ENCODE results near the gene LHX6. TPM values are rescaled to one million over a fixed set of nuclear protein-coding genes. Genes with fewer than 3 reads are reported as not detected.
A peak's percentile ranks its signal among the peaks of the same experiment; 100 is the strongest.

LHX6 gene
- total RNA-seq, 2 experiments from 2014 or later = 0.07 to 0.22 TPM

DNA sequence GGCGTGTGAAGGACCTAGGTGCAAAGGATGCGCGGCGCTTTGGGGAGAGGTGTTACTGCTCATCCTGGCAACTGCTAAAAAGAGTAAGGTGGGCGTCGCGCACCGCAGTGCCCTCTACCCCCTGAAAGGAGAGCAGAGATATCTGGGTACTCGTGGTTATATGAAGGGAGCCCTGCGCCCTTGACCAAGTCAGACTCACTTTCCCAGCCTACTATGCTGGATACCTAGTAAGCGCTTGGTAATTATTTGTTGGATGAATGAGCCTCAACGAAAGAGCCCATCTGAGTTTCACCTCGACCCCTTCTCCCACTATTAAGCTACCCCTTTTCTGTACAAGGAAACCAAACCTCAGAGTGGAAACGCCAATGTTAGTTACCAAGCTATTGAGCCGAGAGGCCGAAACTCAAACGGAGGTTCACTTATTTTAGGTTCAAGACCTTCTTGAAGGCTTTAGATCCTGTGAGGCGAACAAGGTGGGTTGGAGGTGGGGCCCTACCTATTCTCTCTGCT lies 8.0 kb downstream of the LHX6 start:
- CTCF ChIA-PET = interaction anchor here (1.0 kb wide), 1 partner anchor 130 kb away, joined by 3 read pairs; no protein-coding TSS in a partner anchor
- H3K36me3 Mint-ChIP-seq (ENCODE audit: low read depth) = no peaks in the 10 kb centered on the region
- DNase-seq = no peak
- no peak for ATAC-seq
- no peak overlapping the region for H3K4me3 Mint-ChIP-seq
- POLR2A ChIA-PET = no interaction called here
- TF ChIP-seq, protein P1, sequence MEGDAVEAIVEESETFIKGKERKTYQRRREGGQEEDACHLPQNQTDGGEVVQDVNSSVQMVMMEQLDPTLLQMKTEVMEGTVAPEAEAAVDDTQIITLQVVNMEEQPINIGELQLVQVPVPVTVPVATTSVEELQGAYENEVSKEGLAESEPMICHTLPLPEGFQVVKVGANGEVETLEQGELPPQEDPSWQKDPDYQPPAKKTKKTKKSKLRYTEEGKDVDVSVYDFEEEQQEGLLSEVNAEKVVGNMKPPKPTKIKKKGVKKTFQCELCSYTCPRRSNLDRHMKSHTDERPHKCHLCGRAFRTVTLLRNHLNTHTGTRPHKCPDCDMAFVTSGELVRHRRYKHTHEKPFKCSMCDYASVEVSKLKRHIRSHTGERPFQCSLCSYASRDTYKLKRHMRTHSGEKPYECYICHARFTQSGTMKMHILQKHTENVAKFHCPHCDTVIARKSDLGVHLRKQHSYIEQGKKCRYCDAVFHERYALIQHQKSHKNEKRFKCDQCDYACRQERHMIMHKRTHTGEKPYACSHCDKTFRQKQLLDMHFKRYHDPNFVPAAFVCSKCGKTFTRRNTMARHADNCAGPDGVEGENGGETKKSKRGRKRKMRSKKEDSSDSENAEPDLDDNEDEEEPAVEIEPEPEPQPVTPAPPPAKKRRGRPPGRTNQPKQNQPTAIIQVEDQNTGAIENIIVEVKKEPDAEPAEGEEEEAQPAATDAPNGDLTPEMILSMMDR (IDR thresholded peaks at IDR 0.05) = no peak
- H3K9me3 Mint-ChIP-seq = no peaks in the 10 kb centered on the region
- H3K4me1 Mint-ChIP-seq (ENCODE audit: low read depth) = peaks cover 22% of the 10 kb centered on the region
- no peak overlapping the region for H3K27ac Mint-ChIP-seq
- peaks cover 74% of the 10 kb centered on the region for H3K27me3 Mint-ChIP-seq
- intact Hi-C loops (cut with micrococcal nuclease) = no loop called here

DNA sequence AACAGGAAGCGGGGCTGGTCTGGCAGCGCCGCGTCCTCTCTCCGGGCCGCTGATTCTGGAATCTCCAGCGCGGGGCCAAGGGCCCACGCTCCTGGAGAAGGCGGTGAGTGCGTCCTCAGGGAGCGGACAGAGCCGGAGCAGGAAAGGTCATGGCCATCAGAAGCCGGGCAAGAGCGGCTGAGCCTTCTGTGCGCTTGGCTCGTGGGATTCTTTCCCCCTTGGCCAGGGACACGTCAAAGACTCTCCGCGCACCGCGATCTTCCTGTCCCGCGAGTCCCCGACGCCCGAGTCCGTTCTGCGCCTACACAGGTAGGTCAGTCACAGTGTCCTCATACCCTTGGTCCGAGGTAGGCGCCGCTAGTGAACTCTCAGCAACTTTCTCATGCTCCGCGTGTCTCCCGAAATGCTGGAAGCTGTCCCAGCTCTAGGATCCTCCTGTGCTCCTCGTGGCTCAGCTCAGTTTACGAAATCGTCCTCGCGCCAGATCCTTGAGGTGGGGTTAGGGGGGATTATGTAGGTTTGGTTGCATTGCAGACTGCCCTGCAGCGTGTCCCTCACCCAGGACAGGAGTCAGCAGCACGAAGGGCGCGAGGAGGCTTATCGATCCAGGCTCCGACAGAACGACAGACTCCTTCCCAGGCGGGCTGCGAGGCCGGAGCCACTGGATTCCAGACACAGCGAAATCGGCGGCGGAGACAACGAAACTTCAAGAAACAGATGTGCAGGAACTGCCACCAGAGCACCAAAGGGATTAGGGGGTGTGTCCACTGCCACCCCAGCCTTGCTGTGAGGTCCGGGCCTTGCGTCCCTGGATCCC lies 8.7 kb downstream of the LHX6 start:
- no peaks in the 10 kb centered on the region for H3K36me3 Mint-ChIP-seq (ENCODE audit: low read depth)
- peak overlapping the region; percentile 56 for H3K4me3 Mint-ChIP-seq
- H3K27me3 Mint-ChIP-seq = peaks cover 79% of the 10 kb centered on the region
- peaks cover 22% of the 10 kb centered on the region for H3K4me1 Mint-ChIP-seq (ENCODE audit: low read depth)
- H3K27ac Mint-ChIP-seq = no peak overlapping the region
- CTCF ChIA-PET = interaction anchor here (1.0 kb wide), 1 partner anchor 131 kb away, joined by 3 read pairs; no protein-coding TSS in a partner anchor
- no peaks in the 10 kb centered on the region for H3K9me3 Mint-ChIP-seq
- TF ChIP-seq, protein P1 (IDR thresholded peaks at IDR 0.05) = no peak
- intact Hi-C loops (cut with micrococcal nuclease) = no loop called here
- DNase-seq (no peak), ATAC-seq (no peak)
- POLR2A ChIA-PET = no interaction called here

DNA sequence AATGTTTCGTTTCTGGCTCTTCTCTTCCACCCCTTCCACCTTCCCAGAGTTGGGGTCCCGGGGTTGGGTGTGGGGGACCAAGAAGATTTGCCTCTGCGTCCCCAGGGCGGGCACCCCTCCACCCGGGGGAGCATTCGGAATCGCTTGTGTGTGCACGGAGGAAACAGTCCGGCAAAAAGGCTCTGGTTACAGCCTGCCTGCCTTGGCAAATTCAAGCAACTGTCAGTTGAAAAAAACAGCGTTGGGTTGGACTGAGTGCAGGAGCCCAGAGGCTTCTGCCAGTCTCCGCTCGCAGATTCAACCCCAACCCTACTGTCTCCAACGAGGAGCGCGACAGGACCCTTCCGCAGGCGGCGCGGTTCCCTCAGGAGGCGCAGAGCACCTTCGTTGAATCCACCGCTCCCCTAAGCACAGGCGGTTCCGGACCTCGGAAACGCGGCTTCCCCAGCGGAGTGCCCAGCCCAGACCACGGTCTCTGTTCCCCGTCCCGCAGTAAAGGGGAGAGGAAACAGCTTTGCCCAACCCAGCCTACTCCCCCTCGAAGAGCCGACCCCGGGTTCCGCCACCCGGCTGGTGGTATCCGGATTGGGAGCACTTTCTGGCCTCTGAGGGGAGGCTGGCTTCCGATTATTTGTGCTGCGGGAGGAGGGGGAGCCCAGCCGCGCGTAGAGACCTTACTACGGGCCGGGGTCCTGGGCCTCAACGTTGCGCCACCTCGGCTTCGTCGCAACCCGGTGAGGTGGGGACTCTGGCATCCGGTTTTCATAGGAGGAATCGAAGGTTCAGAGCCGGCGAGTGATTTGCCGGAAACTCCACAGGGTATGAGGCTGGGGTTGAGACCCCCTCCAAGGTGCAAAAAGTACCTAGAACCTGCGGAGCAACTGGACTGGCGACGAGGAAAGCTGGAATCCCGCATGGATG lies 9.6 kb downstream of the LHX6 start:
- H3K9me3 Mint-ChIP-seq = no peaks in the 10 kb centered on the region
- peaks cover 79% of the 10 kb centered on the region for H3K27me3 Mint-ChIP-seq
- TF ChIP-seq, protein P1 (IDR thresholded peaks at IDR 0.05) = no peak
- DNase-seq (no peak), ATAC-seq (peak; percentile 15)
- no peak overlapping the region for H3K27ac Mint-ChIP-seq
- no peaks in the 10 kb centered on the region for H3K36me3 Mint-ChIP-seq (ENCODE audit: low read depth)
- intact Hi-C loops (cut with micrococcal nuclease) = no loop called here
- H3K4me3 Mint-ChIP-seq = peak overlapping the region; percentile 56
- ChIA-PET POLR2A (no interaction called here), CTCF (no interaction called here)
- peaks cover 24% of the 10 kb centered on the region for H3K4me1 Mint-ChIP-seq (ENCODE audit: low read depth)

DNA sequence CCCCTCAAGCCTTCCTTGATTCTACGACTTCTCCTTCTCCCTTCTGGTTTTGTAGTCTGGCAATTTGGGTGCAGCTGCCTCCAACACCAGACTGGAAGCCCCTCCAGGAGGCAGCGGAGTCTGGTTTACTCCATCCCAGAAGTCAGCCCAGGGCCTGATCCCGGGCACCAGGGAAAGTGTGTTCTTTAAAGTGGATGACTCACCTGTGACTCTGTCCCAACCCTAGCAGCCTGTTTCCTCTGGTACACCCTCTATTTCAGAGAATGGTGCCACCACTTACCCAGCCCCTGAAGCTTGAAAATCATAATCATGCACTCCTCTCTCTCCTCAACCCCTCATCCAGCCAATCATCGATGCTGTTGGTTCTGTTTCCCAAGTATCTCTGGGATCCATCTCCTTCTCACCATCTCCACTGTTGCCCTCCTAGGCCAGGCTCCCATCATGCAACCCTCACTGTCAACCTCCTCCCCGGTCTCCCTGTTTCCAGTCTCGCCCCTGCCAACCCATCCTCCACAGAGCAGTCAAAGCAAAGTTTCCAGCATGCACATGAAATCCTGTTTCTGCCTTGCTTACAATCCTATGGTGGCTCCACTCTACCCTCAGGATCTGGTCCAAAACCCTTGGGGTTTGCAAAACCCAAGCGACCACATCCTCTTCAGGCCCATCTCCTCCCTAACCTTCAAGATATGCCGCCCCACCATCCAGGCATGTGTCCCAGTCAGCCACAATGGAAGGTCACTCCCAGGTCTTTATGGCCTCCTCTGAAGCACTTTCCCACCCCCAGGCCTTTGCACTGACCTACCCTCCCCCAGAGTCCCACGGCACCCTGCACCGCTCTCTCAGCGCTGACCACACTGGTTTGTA lies 10.5 kb downstream of the LHX6 start:
- Mint-ChIP-seq H3K27ac (no peak overlapping the region), H3K27me3 (peaks cover 80% of the 10 kb centered on the region), H3K9me3 (no peaks in the 10 kb centered on the region), H3K4me1 (ENCODE audit: low read depth) (peaks cover 24% of the 10 kb centered on the region), H3K4me3 (no peak overlapping the region), H3K36me3 (ENCODE audit: low read depth) (no peaks in the 10 kb centered on the region)
- ATAC-seq (no peak), DNase-seq (no peak)
- TF ChIP-seq, protein P1 (IDR thresholded peaks at IDR 0.05) = no peak
- intact Hi-C loops (cut with micrococcal nuclease) = no loop called here
- ChIA-PET POLR2A (no interaction called here), CTCF (interaction anchor here (0.8 kb wide), 1 partner anchor 133 kb away, joined by 3 read pairs; no protein-coding TSS in a partner anchor)

Data from activated CD8-positive, alpha-beta T cell treated with anti-CD3 and anti-CD28 coated beads for 36 hours (primary cell).